ENCODE results near the gene PLCL2.

The PLCL2 gene

DNA sequence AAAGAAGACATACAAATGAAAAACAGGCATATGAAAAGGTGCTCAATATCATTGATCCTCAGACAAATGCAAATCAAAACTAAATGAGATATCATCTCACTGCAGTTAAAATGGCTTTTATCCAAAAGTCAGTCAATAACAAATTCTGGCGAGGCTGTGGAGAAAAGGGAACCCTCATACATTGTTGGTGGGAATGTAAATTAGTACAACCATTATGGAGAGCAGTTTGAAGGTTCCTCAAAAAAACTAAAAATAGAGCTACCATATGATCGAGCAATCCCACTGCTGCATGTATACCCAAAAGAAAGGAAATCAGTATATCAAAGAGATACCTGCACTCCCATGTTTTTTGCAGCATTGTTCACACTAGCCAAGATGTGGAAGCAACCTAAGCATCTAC, 165.8 kb downstream of the PLCL2 start:
- DNase-seq = no peak

DNA sequence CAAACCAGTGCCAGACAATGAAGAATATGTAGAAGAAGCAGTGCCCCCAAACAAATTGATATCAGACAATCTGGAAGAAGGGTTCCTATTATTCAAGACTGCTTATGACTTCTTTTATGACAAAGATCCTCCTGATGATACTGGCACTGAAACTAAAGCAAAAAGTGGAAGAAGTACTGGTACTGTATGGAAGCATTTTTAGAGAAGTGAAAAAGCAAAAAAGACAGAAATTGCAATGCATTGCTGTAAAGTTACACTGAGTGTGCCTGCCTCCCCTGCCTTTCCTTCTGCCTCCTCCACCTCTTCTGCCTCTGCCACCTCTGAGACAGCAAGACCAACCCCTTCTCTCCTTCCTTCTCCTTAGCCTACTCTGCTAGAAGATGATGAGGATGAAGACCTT, 167.6 kb downstream of the PLCL2 start:
- DNase-seq = no peak

DNA sequence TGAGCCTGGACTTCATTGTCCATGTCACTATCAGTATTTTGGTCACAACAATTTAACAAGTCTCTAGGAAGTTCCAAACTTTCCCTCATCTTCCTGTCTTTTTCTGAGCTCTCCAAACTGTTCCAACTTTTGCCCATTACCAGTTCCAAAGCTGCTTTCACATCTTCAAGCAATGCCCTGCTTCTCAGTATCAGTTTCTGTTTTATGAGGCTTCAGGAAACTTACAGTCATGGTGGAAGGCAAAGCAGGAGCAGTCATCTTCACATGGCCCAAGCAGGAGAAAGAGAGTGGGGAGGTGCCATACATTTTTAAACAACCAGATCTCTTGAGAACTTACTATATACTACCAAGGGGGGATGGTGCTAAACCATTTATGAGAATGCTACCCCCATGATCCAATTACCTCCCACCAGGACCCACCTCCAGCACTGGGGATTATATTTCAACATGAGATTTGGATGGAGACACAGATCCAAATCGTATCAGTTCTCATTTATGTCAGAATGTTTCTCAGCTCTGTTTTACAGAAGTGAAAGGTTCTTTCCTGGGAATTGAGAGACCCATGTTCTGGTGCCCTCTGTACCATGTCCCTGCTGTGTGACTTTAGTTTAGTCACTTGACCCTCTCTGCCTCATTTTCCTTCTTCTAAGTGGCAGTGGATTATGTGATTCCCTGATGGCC, 169.7 kb downstream of the PLCL2 start:
- DNase-seq = no peak

DNA sequence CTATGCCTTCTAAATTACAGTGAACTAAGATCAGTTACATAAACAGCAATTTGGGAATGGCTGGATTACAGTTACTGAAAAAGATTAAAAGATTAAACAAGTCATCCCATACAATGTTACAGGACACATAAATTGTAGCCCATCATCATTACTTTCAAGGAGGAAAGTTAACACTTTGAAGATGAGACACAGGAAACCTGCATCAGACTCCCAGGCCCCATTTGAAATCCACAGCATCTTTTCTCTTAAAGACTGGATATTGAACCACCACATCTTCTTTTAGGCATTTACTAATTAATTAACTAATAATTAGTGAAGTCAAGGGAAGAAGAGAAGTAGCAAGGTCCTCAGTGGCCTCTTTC, 170.2 kb downstream of the PLCL2 start:
- DNase-seq = no peak

DNA sequence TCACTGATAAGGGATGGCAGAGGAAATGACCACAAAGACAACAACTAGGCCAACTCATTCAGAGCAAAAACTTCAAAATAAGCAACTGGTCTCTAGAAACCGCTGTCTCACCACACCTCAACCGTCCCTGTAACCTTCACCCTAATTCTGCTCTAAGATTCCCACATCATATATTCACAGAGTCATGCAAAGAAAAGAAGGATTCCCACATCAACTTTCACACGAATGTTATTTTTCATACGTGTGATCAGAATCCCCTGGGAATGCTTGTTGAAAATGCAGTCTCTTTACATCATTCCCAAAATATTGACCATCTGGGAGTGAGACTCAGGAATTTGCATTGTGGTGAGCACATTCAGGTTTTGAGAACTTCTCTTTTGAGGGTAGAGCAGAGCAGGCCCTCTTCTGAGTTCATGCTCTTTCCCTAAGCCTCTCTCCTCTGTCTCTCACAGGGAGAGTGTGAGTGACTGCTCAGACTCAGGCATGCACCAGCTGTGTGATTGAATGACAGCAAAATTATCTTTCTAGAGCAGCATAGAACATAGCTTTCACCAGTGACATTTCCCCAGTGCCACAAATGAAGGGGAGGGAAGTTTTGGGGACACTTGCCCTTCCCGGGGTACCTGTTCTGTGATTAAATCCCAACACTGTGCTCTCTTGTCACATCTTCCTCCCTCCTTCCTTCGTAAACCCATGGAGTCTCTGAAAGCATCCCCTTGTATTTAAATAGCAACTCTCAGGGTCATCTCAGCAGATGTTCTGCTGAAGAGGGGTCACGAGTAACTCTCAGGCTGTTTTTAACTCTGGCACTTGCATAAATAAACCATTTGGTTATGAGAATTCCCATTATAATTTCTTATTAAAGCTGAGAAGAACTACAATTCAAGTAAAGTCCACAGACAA, 170.9 kb downstream of the PLCL2 start:
- no peak for DNase-seq

DNA sequence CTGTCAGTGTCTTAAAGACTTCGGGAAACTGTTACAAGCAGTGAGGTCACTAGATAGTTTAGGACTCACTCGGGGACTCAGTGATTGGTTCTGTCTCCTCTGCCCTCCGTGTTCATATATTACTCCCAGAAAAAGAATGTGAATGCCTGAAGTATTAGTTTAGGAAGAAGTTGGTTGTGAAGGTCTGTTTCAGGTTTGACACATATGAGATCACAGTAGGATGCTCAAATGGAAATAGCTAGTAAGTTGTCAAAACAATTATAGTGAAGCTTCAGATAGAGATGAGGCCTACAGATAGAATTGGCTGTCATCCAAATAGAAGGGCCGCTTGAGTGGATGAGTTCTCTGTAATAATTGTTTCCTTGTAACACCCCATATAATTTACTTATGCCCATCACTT, 172.6 kb downstream of the PLCL2 start:
- DNase-seq = no peak

DNA sequence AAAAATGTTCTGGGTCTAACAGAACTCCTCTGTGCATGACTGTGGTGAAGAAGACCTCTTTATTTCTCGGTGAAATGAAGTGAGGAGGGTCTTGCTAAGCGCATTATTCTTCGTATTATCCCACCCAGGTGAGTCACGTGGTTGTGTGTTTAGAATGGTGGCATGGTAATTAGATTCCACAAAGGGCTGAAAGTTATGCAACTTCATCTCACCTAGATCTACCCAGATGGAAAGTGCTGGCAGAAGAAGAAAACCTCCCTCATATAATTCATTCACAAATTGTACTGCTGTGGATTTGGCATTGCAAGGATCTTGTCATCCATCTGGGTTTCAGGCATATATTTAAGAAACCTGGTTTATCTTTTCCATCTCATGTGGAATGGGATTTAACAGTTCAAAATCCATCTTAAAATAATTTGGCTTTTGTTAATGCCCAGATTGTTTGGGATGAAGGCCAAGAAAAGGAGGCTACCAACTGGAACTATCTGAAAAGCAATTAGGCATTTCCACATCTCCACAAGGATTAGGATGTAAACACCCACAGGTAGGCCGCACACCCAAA, 175.3 kb downstream of the PLCL2 start:
- DNase-seq = no peak

DNA sequence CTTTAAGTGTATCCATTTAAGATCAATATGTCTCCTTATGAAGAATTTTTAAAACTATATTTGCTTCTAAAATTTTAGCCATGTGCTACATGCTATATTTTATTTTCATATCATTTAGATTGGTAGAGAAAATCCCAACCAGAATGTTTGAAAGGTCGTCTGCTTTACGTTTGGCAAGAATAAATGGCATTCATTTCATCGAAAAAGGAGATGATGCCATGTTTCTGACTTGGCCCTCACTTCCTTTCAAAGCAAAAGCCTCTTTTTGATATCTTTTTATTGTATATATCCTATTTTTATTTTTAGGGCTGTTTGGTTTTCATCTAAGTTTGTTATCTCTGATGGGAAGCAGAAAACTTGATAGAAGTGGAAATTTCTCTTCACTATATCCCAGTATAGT, 176.2 kb downstream of the PLCL2 start:
- no peak for DNase-seq

DNA sequence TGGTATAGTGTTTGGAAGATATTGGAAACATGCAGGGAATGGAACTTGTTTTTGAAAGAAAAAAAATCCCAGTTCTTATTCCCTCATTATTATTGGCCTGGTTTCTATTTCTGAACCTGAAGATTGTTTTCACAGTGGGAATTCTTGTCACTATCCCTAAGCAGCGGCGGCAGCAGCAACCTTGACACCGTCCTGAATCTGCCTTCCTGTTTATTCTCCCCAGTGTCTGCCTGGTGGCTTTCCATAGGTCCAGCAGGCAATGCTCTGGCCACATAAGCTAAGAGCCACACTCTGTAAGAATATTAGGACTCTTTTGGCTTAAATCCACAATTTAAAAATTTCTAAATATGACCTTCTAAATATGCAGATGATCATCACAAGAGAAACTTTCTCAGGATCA, 178.0 kb downstream of the PLCL2 start:
- no peak for DNase-seq

DNA sequence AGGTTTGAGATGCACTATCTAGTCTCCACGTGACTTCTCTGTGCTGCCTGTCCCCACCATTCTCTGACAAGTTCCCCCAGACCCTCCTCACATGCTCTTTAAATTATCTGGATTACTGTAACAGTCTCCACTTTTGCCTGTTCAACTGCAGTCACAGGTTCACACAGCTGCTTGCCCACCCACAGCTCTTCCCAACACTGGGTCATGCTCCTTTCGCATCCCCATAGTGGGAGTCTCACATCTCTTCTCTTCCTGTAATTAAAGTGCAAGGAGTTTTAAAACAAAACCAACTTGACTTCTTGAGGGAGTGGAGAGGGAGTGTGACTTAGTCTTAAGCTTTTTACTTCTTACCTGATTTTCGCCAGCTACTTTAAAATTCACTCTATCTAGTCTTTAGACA, 178.8 kb downstream of the PLCL2 start:
- DNase-seq = no peak

DNA sequence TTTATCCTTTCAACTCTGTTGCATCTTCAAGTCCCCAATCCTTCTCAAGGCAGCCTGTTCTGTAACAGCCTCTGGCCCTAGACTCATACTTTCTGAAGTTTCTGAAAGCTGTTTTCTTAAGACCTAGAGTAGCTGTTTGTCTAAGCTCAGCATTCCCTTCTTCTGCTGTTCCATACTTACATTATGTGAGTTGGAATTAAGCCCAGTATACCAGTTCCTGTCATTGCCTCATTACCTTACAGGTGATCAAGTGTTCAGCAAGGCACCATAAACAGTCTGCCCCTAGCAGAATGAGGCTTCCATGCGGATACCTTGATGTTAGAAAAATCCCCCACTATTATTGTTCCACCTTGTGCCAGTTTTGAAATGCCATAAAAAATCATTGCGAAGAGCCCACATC, 180.6 kb downstream of the PLCL2 start:
- no peak for DNase-seq

DNA sequence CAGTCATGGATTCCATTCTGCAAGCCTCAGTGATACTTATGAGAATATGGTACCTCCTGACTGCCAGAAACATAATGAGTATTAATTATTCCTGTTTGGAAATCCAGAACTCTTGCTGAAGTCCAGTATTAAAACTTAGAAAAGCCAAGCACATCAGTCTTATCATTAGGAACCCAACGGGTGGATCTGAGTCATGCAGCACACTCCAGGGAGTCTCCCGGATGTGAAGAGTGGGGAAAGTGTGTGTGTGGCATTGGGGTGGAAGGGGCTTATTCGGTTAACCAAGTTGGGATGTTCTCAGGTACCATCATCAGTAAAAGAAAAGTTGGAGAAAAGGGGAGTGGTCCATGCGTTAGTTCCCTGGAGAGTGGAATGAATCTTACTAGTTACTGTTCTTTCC, 181.1 kb downstream of the PLCL2 start:
- no peak for DNase-seq

DNA sequence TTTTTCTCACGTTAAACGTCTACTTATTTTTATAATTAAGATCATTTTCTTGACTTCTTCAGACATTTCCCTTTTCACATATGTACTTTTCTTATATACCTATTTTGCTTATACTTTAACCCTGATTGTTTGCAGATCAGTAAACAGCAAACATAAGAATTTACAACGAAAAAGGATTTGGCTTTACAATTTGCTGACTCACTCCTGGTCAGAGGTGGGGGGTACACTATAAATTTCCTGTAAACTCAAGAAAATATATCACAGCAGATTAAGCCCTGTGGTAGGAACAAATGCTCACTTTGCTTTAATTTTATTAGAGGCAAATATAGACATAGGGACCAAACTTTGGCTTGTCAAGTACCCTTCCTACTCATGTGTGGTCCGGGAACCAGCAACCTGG, 185.0 kb downstream of the PLCL2 start:
- DNase-seq = no peak

DNA sequence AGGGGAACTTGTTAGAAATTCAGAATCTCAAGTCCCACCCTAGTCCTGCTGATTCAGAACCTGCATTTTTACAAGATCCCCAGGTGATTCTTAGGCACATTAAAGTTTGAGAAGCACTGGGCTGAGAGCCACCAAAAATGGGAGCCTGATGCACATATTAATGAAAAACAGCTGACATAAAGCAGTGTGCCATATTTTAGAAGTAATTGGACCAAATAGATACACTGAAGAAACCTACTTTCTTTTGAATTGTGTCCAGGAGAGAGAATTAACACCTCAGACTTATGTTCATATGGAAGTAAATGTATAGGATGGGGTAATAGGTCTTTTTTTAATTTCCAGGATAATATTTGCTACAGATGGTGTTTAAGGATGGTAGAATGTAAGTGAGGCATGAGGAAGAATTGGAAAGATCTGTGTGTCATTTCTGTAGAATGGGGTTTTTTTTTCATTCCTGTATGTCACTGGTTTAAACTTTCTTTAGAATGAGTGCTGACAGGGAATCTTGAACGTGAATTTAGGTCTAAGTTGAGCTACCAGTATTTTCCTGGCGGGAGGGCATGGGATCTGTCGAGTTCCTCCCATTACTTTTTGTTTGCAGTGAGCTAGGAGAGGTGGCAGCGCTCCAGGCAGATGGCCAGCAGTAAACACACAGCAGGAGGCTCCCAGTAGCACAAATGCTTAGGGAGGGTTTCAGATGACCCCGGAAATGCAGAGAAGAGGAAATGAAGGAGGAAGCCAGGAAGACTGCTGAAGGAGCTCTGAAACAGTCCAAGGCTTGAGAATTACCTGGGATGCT, 185.6 kb downstream of the PLCL2 start:
- DNase-seq = no peak

DNA sequence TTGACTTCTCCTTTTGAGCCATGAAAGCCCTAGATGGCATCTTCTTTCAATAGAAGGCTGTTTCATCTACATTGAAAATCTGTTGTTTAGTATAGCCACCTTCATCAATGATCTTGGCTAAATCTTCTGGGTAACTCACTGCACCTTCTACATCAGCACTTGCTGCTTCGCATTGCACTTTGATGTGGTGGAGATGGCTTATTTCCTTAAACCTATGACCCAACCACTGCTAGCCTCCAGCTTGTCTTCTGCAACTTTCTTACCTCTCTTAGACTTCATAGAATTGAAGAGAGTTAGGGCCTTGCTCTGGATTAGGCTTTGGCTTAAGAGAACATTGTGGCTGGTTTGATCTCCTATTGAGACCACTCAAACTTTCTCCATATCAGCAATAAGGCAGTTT, 189.8 kb downstream of the PLCL2 start:
- DNase-seq = no peak

DNA sequence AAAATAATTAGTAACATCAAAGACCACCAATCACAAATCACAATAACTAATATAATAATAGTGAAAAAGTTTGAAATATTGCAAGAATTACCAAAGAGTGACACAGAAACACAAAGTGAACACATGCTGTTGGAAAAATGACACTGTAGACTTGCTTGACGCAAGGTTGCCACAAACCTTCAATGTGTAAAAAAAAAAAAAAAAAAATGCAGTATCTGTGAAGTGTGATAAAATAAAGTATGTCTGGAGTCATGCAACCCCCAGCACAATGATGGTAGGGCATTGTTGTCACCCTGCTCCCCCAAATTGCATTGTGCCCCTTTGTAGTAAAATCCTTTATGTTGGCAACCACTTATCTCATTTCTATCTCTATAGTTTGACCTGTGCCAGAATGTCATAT, 190.6 kb downstream of the PLCL2 start:
- DNase-seq = no peak

DNA sequence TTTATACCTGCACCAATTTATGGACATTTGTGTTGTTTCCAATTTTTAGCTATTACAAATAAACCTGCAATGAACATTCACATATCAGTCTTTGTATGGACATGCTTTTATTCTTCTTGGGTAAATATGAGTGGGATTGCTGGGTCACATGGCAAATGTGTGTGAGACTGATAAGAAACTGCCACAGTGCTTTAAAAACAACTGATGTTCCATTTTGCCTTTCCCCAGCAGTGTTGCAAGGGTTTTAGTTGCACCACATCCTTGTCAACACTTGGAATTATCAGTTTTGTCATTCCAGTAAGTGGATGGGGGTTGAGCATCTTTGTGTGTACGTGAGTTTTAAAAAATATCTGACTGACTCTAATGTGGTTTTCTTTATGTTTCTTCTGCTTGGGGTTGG, 191.2 kb downstream of the PLCL2 start:
- DNase-seq = no peak

DNA sequence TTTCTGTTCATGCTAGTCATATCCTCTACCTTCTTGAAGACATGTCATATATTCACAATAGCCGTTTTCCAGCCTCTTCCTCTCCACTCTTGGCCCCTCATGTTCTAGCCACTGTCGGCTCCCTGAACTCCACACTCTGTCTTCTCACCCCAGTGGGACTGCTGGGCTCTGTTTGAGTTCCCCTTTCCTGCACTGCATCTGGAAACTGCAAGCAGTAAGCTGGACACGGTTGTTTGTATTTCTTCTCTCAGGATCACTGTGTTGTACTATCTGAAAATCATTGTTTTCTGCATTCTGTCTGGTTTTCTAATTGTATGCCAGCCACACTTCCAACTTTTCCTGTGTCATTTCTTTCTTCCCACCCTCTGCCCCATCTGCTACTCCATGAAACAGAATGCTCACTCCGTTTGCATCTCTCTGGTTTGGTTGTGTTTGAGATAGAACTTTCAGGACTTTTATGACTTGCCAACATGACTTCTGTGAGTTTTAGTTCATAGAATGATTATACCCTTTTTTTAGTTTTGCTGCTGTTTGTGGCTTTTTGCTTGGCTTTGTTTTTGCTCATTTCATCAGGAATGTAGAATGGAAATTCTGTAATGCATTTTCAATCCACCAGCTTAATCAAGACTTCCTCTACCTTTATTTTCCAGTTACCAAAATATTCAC, 192.3 kb downstream of the PLCL2 start:
- DNase-seq = no peak

DNA sequence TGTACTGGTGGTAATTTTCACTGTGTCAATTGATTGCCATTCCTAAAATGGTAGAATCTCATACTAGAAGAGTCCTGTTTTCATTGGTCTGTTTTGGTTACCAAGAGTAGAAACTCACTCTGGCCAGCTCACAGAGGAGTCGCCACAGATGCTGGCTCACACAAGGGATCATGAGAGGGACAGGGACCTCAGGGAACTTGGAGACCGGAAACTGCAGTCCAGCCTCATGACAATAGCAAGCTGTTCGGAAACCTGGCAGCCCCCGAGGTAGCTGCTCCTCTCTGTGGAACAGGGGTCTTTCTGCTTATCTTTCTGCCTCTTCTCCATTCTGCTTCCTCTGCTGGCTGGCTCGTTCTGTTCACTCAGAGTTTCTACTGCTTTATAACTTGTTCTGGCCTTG, 192.9 kb downstream of the PLCL2 start:
- DNase-seq = no peak

DNA sequence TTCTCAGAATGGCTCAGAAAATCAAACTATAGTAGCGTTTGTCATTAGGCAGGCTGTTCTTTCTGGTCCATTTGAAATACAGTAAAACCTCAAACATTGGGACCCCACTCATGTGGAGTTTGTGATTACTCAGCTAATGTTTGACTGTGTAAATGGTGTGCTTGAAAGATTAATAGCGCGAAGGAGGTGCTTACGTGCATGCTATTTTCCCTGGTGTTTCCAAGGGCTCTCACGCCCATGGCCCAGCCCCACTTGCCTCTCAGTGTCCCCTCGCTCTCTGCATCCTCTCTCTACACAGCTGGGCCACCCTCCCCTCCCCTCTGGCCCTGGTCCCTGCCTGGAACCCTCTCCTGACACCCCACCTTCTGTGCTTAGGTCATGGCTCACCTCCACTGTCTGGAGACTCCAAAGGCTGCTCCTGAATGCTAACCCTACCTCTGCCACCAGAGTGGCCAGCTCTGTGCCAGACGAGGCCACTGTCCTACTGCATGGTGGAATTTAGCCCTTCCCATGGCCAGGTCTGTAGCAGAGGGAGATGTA, 194.2 kb downstream of the PLCL2 start:
- no peak for DNase-seq

DNA sequence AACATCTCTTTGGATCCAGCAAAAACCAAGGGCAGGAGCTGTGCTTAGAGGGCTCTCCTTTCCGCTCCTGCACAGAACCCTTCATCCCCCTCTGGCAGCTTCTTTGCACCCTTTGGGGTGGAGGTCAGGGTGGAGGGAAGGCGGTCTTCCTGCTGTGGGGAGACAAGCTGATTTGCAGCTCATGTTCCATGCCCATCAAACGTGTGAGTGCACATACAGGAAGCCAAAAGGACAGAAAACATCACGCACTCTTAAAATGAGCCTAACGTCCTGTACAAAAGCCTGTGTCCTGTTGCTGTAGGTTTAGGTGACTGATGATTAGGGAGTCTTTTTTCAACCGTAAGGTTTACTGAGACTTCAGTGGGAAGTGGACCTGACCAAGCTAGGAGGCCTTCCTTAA, 195.2 kb downstream of the PLCL2 start:
- DNase-seq = no peak

DNA sequence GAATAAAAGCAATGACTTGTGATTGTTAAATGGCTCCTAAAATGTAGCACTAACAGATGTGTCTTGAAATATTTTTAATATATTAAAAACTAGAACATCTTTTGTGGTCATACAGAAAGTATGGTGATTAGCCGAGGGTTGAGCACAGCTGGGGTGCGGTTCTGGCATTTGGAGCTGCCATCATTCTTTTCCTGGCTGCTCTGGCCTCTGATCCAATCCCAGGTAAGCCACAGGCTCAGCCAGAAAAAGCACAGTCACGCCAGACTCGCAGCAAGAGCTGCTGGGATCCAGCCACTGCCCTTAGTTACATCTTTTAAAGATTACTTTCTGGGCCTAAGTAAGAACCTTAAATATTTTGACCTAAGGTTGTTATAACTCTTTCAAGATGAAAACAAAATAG, 196.8 kb downstream of the PLCL2 start:
- DNase-seq = no peak

DNA sequence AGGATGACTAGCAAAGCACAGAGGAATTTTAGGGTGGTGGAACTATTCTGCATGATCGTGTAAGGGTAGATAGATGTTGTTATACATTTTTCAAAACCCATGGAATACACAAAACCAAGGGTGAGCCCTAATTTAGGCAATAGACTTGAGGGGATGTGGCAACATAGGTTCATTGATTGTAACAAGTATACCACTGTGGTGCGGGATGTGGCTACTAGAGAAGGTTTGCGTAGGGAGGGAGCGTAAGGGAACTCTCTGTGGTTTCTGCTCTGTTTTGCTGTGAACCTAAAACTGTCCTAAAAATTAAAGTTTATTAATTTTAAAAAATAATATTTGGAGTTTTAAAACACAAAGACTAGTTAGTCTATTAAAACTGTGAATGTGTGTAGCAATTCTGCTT, 202.8 kb downstream of the PLCL2 start:
- DNase-seq = no peak
